ENCODE results near the gene STK11IP. TPM values are rescaled to one million over a fixed set of nuclear protein-coding genes. Genes with fewer than 3 reads are reported as not detected.
A peak's percentile ranks its signal among the peaks of the same experiment; 100 is the strongest.

STK11IP gene
- total RNA-seq, 2 experiments from 2014 or later = 23.9 to 27.2 TPM

- Histone ChIP-seq H3K27me3 (ENCODE audit: control insufficient read depth in 1 of 2, insufficient read depth in 2 of 2, low read length in 2 of 2) (no peaks in the 10 kb centered on the region), H3K9me3 (ENCODE audit: control insufficient read depth in 1 of 2, insufficient read depth in 1 of 2, low read length in 2 of 2) (no peaks in the 10 kb centered on the region), H3K27ac (ENCODE audit: low read depth in 1 of 2, low read length in 2 of 2) (no peak overlapping the region), H3K36me3 (ENCODE audit: insufficient read depth, low read length) (peaks cover 46% of the 10 kb centered on the region), H3K4me3 (ENCODE audit: low read length) (no peak overlapping the region), H3K4me1 (ENCODE audit: insufficient read depth, low read length) (peaks cover 13% of the 10 kb centered on the region)
- no peak overlapping the region for H3K4me3 Mint-ChIP-seq
- peak overlapping the region; percentile 56 for H3K27ac Mint-ChIP-seq
- ChIA-PET POLR2A (no interaction called here), CTCF (no interaction called here)
- H3K4me1 Mint-ChIP-seq (ENCODE audit: low read depth) = peaks cover 18% of the 10 kb centered on the region
- no peaks in the 10 kb centered on the region for H3K27me3 Mint-ChIP-seq
- no peak for TF ChIP-seq CTCF (IDR thresholded peaks at IDR 0.05)
- H3K9me3 Mint-ChIP-seq = no peaks in the 10 kb centered on the region
- peaks cover 36% of the 10 kb centered on the region for H3K36me3 Mint-ChIP-seq (ENCODE audit: low read depth)
- intact Hi-C loops (cut with DNase I, micrococcal nuclease) = no loop called here
- ATAC-seq (ENCODE audit: poor library complexity) (peak; percentile 59), DNase-seq (peak in 6 of 14 experiments; percentile 16 to 57 (median 30))
These were observed 15.1 kb downstream of the STK11IP start for GRCh38 chr2:219612577-219613286.

- Histone ChIP-seq H3K27ac (ENCODE audit: low read depth in 1 of 2, low read length in 2 of 2) (no peak overlapping the region), H3K4me1 (ENCODE audit: insufficient read depth, low read length) (peaks cover 13% of the 10 kb centered on the region), H3K27me3 (ENCODE audit: control insufficient read depth in 1 of 2, insufficient read depth in 2 of 2, low read length in 2 of 2) (no peaks in the 10 kb centered on the region), H3K9me3 (ENCODE audit: control insufficient read depth in 1 of 2, insufficient read depth in 1 of 2, low read length in 2 of 2) (no peaks in the 10 kb centered on the region), H3K36me3 (ENCODE audit: insufficient read depth, low read length) (peaks cover 40% of the 10 kb centered on the region), H3K4me3 (ENCODE audit: low read length) (no peak overlapping the region)
- no peak for DNase-seq
- ChIA-PET CTCF (no interaction called here), POLR2A (no interaction called here)
- no peaks in the 10 kb centered on the region for H3K27me3 Mint-ChIP-seq
- no peak for TF ChIP-seq CTCF (IDR thresholded peaks at IDR 0.05)
- no peaks in the 10 kb centered on the region for H3K9me3 Mint-ChIP-seq
- H3K36me3 Mint-ChIP-seq (ENCODE audit: low read depth) = peaks cover 35% of the 10 kb centered on the region
- ATAC-seq (ENCODE audit: poor library complexity) = no peak
- H3K4me1 Mint-ChIP-seq (ENCODE audit: low read depth) = peaks cover 18% of the 10 kb centered on the region
- no peak overlapping the region for H3K27ac Mint-ChIP-seq
- no peak overlapping the region for H3K4me3 Mint-ChIP-seq
- intact Hi-C loops (cut with DNase I, micrococcal nuclease) = no loop called here
These were observed 15.9 kb downstream of the STK11IP start for GRCh38 chr2:219613461-219614070.

- Mint-ChIP-seq H3K4me3 (no peak overlapping the region), H3K36me3 (ENCODE audit: low read depth) (peaks cover 33% of the 10 kb centered on the region), H3K9me3 (no peaks in the 10 kb centered on the region), H3K27me3 (no peaks in the 10 kb centered on the region), H3K4me1 (ENCODE audit: low read depth) (peaks cover 18% of the 10 kb centered on the region), H3K27ac (no peak overlapping the region)
- CTCF ChIA-PET = no interaction called here
- Histone ChIP-seq H3K4me1 (ENCODE audit: insufficient read depth, low read length) (peaks cover 13% of the 10 kb centered on the region), H3K27me3 (ENCODE audit: control insufficient read depth in 1 of 2, insufficient read depth in 2 of 2, low read length in 2 of 2) (no peaks in the 10 kb centered on the region), H3K9me3 (ENCODE audit: control insufficient read depth in 1 of 2, insufficient read depth in 1 of 2, low read length in 2 of 2) (no peaks in the 10 kb centered on the region), H3K27ac (ENCODE audit: low read depth in 1 of 2, low read length in 2 of 2) (no peak overlapping the region), H3K4me3 (ENCODE audit: low read length) (no peak overlapping the region), H3K36me3 (ENCODE audit: insufficient read depth, low read length) (peaks cover 34% of the 10 kb centered on the region)
- ATAC-seq (ENCODE audit: poor library complexity) (no peak), DNase-seq (no peak)
- POLR2A ChIA-PET = no interaction called here
- TF ChIP-seq CTCF (IDR thresholded peaks at IDR 0.05) = no peak
- intact Hi-C loops (cut with DNase I, micrococcal nuclease) = no loop called here
These were observed 16.6 kb downstream of the STK11IP start for GRCh38 chr2:219614076-219614860.
